ENCODE results near the gene TMEM72.

Gene TMEM72

GRCh38 chr10:44891721-44892120, 19.4 kb upstream of the TMEM72 start:
- Histone ChIP-seq H2AFZ (ENCODE audit: low read depth, low read length) (no peak overlapping the region), H3K4me1 (ENCODE audit: insufficient read depth, low read length) (no peaks in the 10 kb centered on the region), H3K9ac (ENCODE audit: low read depth, low read length) (no peak overlapping the region), H3K27ac (ENCODE audit: low read length) (no peak overlapping the region), H3K4me3 (ENCODE audit: low read depth in 1 of 2, low read length in 2 of 2) (no peak overlapping the region), H3K36me3 (ENCODE audit: insufficient read depth, low read length) (no peaks in the 10 kb centered on the region), H3K9me3 (ENCODE audit: insufficient read depth, low read length, severe bottlenecking) (no peaks in the 10 kb centered on the region), H3K79me2 (ENCODE audit: insufficient read depth, low read length) (no peaks in the 10 kb centered on the region), H3K27me3 (ENCODE audit: insufficient read depth, low read length, poor library complexity) (no peaks in the 10 kb centered on the region), H4K20me1 (ENCODE audit: insufficient read depth, low read length) (no peaks in the 10 kb centered on the region), H3K4me2 (ENCODE audit: insufficient read depth, low read length) (no peak overlapping the region)
- ATAC-seq (ENCODE audit: insufficient read depth, low read depth) (no peak), DNase-seq (no peak)
- TF ChIP-seq EZH2 (IDR thresholded peaks at IDR 0.05; ENCODE audit: borderline replicate concordance, low read depth, low read length, severe bottlenecking) (no peak), CTCF (IDR thresholded peaks at IDR 0.05; ENCODE audit: borderline replicate concordance, extremely low read depth, low read length, poor library complexity, severe bottlenecking) (no peak)

- Histone ChIP-seq H3K9ac (ENCODE audit: low read depth, low read length) (no peak overlapping the region), H3K4me1 (ENCODE audit: insufficient read depth, low read length) (no peaks in the 10 kb centered on the region), H4K20me1 (ENCODE audit: insufficient read depth, low read length) (no peaks in the 10 kb centered on the region), H3K9me3 (ENCODE audit: insufficient read depth, low read length, severe bottlenecking) (no peaks in the 10 kb centered on the region), H3K27me3 (ENCODE audit: insufficient read depth, low read length, poor library complexity) (no peaks in the 10 kb centered on the region), H3K79me2 (ENCODE audit: insufficient read depth, low read length) (no peaks in the 10 kb centered on the region), H2AFZ (ENCODE audit: low read depth, low read length) (no peak overlapping the region), H3K36me3 (ENCODE audit: insufficient read depth, low read length) (no peaks in the 10 kb centered on the region), H3K4me3 (ENCODE audit: low read depth in 1 of 2, low read length in 2 of 2) (no peak overlapping the region), H3K4me2 (ENCODE audit: insufficient read depth, low read length) (no peak overlapping the region), H3K27ac (ENCODE audit: low read length) (no peak overlapping the region)
- TF ChIP-seq CTCF (IDR thresholded peaks at IDR 0.05; ENCODE audit: borderline replicate concordance, extremely low read depth, low read length, poor library complexity, severe bottlenecking) (no peak), EZH2 (IDR thresholded peaks at IDR 0.05; ENCODE audit: borderline replicate concordance, low read depth, low read length, severe bottlenecking) (no peak)
- ATAC-seq (ENCODE audit: insufficient read depth, low read depth) (no peak), DNase-seq (no peak)
These were observed 17.3 kb upstream of the TMEM72 start for GRCh38 chr10:44893604-44894468.

- H2AFZ ChIP-seq (ENCODE audit: low read depth, low read length) = no peak overlapping the region
- no peak overlapping the region for H3K27ac ChIP-seq (ENCODE audit: low read length)
- no peaks in the 10 kb centered on the region for H3K79me2 ChIP-seq (ENCODE audit: insufficient read depth, low read length)
- no peak overlapping the region for H3K9ac ChIP-seq (ENCODE audit: low read depth, low read length)
- ATAC-seq (ENCODE audit: insufficient read depth, low read depth) (no peak), DNase-seq (no peak)
- H3K4me2 ChIP-seq (ENCODE audit: insufficient read depth, low read length) = no peak overlapping the region
- no peak overlapping the region for H3K4me3 ChIP-seq (ENCODE audit: low read depth in 1 of 2, low read length in 2 of 2)
- H4K20me1 ChIP-seq (ENCODE audit: insufficient read depth, low read length) = no peaks in the 10 kb centered on the region
- H3K4me1 ChIP-seq (ENCODE audit: insufficient read depth, low read length) = no peaks in the 10 kb centered on the region
- TF ChIP-seq CTCF (IDR thresholded peaks at IDR 0.05; ENCODE audit: borderline replicate concordance, extremely low read depth, low read length, poor library complexity, severe bottlenecking) (no peak), EZH2 (IDR thresholded peaks at IDR 0.05; ENCODE audit: borderline replicate concordance, low read depth, low read length, severe bottlenecking) (no peak)
- no peaks in the 10 kb centered on the region for H3K36me3 ChIP-seq (ENCODE audit: insufficient read depth, low read length)
- H3K9me3 ChIP-seq (ENCODE audit: insufficient read depth, low read length, severe bottlenecking) = no peaks in the 10 kb centered on the region
- no peaks in the 10 kb centered on the region for H3K27me3 ChIP-seq (ENCODE audit: insufficient read depth, low read length, poor library complexity)
These were observed 16.4 kb upstream of the TMEM72 start for GRCh38 chr10:44894691-44895090.

Measured in DND-41 (cell line).